ENCODE measurements around the gene PDGFRA.
"Not testable (repeated sequence)": the region's sequence is repeated elsewhere in the genome, so short reads cannot be mapped to it uniquely, and the experiment has no call there.

The PDGFRA gene

DNA sequence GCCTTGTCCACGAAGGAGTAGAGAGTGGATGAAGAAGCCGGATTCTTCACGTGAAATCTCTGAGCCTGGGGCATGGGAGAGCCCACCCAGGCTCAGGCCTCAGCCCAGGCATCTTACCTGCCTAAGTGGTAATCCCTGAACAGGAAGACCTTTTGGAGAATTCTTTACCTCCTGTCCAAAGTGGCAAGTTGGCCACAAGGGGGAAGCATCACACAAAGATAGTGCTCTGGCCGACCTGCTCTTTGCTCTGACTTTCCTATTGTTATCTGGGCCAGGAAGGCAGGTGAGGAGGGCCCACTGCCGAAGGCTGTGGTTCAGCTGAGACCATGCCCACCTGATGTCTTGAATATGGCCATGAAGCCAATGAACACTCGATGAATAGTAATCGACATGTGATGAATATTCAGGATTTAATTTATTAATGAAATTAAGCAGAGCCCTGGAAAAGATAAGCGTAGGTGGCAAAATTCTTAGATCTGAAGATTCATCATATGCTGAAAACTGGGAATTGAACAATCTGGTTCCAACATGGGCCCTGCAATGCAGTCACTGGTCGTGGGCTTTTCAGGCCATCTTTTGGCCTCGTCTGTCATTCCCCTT is 93.8 kb downstream of the PDGFRA start:
- DNase-seq, result peak; percentile 56

GRCh38 chr4:54330896-54331295 is 101.8 kb downstream of the PDGFRA start:
- no peak for DNase-seq

- no peak for DNase-seq
These were observed 103.4 kb downstream of the PDGFRA start for GRCh38 chr4:54332542-54332941.

DNA sequence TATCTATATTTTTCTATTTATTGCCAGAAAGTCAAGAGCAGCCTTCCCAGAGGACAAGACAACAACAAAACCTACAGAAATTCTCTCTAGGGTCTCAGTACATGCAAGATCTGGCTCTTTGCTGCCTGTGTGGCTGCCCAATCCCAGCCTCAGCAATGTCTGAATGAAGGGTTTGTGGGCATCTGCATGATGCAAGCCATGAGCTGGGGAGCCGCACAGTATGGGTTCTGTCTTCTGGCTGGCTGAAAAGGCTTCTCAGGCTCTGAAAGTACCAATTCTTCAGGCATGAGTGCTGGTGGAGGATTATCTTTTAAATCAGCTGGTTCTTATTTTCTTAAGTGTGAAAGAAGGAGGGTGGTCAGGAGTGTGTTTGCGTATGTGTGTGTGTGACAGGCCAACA is 104.6 kb downstream of the PDGFRA start:
- DNase-seq, result no peak

GRCh38 chr4:54334769-54335168 is 105.7 kb downstream of the PDGFRA start:
- not testable (repeated sequence) for DNase-seq

- no peak for DNase-seq
These were observed 107.9 kb downstream of the PDGFRA start for GRCh38 chr4:54337009-54337408.

- not testable (repeated sequence) for DNase-seq
These were observed 113.0 kb downstream of the PDGFRA start for GRCh38 chr4:54342067-54342466.
